Stimulated activated CD8-positive, alpha-beta memory T cell treated with anti-CD3 and anti-CD28 coated beads, Interleukin-15, amount 100 ng/mL, for 4 hours (primary cell): Measurements from ENCODE around the gene SLC7A8.
"Not testable (repeated sequence)": the region's sequence is repeated elsewhere in the genome, so short reads cannot be mapped to it uniquely, and the experiment has no call there.

Experiments
- DNase-seq, 2 donors: peaks; one replicate each; pipeline ENCODE4 v3.0.0-alpha.2; 2020; ENCODE audit warnings: low read depth in 2 of 2

The SLC7A8 gene

GRCh38 chr14:23183479-23183878 lies at the start of gene SLC7A8:
TSS of gene SLC7A8 (minus strand) at chr14:23183660. CDS start at chr14:23182914, 746 bp downstream.
- DNase-seq, result no peak

GRCh38 chr14:23232241-23232808 lies 48.9 kb upstream of the SLC7A8 start:
- not testable (repeated sequence) for DNase-seq

- DNase-seq, result no peak
Observed at GRCh38 chr14:23228812-23229211, 45.4 kb upstream of the SLC7A8 start.

GRCh38 chr14:23227566-23227965 lies 44.1 kb upstream of the SLC7A8 start:
- DNase-seq, result no peak

- DNase-seq, result not testable (repeated sequence)
Observed at GRCh38 chr14:23224958-23225357, 41.5 kb upstream of the SLC7A8 start.

- DNase-seq, result no peak
Observed at GRCh38 chr14:23219075-23219474, 35.6 kb upstream of the SLC7A8 start.

- DNase-seq, result no peak
Observed at GRCh38 chr14:23217032-23218020, 33.9 kb upstream of the SLC7A8 start.

GRCh38 chr14:23215421-23215820 lies 32.0 kb upstream of the SLC7A8 start:
- DNase-seq, result no peak

GRCh38 chr14:23209651-23210423 lies 26.4 kb upstream of the SLC7A8 start:
- no peak for DNase-seq

GRCh38 chr14:23208324-23208723 lies 24.9 kb upstream of the SLC7A8 start:
- no peak for DNase-seq

- DNase-seq, result no peak
Observed at GRCh38 chr14:23207146-23207540, 23.7 kb upstream of the SLC7A8 start.

GRCh38 chr14:23206422-23207145 lies 23.1 kb upstream of the SLC7A8 start:
- DNase-seq, result no peak

- DNase-seq, result no peak
Observed at GRCh38 chr14:23202001-23202400, 18.5 kb upstream of the SLC7A8 start.

GRCh38 chr14:23199141-23199540 lies 15.7 kb upstream of the SLC7A8 start:
- not testable (repeated sequence) for DNase-seq

GRCh38 chr14:23196487-23196886 lies 13.0 kb upstream of the SLC7A8 start:
- not testable (repeated sequence) for DNase-seq

GRCh38 chr14:23195552-23196101 lies 12.2 kb upstream of the SLC7A8 start:
- DNase-seq, result no peak

GRCh38 chr14:23193432-23193831 lies 10.0 kb upstream of the SLC7A8 start:
- DNase-seq, result no peak

- no peak for DNase-seq
Observed at GRCh38 chr14:23187925-23188324, 4.5 kb upstream of the SLC7A8 start.

- no peak for DNase-seq
Observed at GRCh38 chr14:23186913-23187654, 3.6 kb upstream of the SLC7A8 start.

GRCh38 chr14:23185063-23185462 lies 1.6 kb upstream of the SLC7A8 start:
- DNase-seq, result no peak

GRCh38 chr14:23183158-23183470 lies 346 bp downstream of the SLC7A8 start:
- no peak for DNase-seq
